Measurements from ENCODE around the gene JPH3.

The JPH3 gene

DNA sequence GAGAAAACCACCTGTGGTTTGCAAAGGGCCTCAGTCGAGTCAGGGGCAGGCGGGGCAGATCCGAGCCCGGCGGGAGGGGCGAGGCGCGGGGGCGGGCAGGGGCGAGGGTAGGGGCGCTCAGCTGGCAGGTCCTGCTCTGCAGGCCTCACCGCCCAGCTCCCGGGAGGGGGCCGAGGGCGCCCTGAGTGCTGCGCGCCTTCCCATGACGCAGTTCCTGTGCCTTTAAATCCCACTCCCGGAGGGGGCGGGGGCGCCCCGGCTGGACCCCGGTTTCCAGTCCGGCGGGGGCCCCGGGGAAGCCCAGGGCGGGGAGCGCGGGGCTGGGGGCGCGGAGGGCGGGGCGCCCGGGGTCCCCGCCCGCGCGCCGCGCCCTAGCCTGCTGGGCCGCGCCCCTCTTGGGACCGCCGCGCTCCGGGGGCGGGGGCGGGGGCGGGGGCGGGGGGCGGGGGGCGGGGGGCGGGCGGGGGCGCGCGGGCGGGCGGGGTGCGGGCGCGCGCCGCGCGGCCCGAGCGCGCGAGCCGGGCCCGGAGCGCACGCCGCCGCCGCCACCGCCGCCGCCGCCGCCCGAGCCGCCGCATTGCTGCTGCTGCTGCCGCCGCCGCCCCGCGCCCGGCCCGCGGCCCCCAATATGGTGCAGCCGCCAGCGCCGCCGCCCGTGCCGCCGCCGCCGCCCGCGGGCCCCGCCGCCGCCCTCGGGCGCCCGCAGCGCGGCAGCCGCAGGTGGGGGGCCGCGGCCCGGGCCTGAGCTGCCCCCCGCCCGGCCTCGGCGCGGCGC is at the start of gene JPH3:
JPH3 (plus strand) TSS at position 508 of the 775 bp plus-strand sequence. CDS start 639 bp downstream, outside the sequence.
- DNase-seq (ENCODE audit: low read depth) = no peak

DNA sequence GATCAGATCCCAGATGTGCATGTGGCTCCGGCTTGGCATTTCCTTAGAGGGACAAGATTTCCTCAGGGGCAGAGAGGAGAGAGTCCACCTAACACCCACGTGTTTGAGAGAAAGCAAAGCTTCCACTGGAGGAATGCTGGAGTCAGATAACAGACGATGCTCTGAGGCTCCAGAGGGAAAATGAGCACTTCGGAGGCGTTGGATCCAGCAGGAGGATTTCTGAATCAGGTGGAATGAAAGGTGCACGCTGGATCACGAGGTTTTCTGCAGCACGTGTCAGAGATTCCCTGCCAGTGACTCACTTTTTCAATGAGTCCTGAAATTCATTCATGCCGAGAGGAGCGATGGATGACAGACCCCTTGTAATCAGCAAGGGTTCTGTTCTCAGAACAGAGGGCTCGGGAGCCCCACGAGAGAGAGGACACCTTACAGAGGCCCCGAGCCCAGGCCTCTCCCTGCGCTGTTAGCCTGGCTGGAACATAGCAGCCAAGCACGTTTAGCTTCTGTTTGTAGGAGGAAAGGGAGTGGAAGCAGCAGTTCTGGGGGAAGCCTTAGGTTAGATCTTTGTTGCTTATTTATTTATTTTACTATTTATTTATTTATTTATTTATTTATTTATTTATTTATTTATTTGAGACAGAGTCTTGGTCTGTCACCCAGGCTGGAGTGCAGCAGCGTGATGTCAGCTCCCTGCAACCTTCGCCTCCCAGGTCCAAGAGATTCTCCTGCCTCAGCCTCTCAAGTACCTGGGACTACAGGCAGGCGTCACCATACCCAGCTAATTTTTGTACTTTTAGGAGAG is 49.3 kb upstream of the JPH3 start:
- no peak for DNase-seq (ENCODE audit: low read depth)

DNA sequence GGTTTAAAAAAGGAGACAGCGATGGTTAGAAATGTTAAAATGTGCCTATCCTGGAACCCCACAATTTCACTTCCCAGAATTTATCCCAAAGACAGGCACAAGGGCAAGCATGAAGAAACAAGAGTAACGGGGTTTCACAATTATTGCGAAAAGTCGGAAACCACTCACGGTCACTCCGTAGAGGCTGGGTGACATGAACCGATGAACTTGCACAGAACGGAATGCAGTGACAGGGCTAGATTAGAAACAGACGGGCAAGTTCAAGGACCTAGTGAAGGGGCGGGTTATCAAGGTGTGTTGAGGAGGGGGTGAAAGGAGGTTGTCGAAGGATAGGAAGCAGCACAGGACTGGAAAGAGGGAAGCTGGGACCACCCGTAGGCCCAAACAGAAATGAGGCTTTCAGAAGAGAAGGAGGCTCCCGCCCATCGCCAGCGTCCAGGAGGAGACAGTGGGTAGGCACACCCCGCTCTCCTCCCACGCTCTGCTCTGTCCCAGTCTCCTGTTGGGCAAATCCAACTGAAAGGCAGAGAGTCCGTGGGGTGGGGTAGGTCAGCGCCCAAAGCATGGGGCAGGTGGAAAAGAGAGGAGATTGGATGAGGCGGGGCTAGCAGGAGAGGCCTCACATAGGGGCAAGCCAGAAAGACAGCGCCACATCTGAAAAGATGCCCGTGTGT is 47.4 kb upstream of the JPH3 start:
- no peak for DNase-seq (ENCODE audit: low read depth)

DNA sequence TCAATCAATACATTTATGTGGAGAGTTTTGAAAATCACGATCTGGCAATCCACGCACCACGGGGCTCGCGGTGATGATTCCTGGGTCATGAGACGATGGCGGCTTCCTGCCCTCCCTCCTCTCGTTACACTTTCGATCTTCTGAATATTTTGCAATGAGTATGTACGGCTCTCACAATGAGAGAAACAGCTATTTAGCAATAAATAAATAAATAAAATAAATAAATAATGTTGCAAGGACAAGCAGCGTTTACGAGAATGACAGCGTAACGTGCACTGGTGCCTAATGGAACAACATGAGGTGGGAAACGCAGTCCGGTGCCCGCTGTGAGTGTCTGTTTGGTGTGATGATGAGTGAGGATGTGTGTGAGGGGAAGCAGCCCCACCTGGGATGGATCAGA is 46.7 kb upstream of the JPH3 start:
- no peak for DNase-seq (ENCODE audit: low read depth)

- DNase-seq (ENCODE audit: low read depth) = no peak
Observed at GRCh38 chr16:87556941-87557459, 45.3 kb upstream of the JPH3 start.

GRCh38 chr16:87558682-87559081 is 43.6 kb upstream of the JPH3 start:
- no peak for DNase-seq (ENCODE audit: low read depth)

DNA sequence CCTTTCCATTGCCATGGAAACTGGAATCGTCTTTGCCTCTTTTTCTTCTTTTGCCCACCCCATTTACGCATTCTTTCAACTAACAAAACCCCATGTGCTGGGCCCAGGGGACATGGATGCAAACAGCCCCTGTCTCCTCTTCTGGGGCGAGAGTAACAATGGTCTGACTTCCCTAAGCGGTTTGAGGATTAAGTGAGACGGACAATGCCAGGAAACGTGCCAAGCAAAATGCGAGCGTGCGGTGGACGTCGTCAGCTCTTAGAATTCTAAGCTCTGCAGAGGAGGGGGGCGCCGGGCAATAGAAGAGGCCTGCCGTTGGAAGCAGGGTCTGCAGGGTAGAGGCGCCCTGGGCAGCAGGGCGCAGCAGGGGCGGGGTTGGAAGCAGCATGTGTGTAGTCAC is 42.4 kb upstream of the JPH3 start:
- DNase-seq (ENCODE audit: low read depth) = no peak

DNA sequence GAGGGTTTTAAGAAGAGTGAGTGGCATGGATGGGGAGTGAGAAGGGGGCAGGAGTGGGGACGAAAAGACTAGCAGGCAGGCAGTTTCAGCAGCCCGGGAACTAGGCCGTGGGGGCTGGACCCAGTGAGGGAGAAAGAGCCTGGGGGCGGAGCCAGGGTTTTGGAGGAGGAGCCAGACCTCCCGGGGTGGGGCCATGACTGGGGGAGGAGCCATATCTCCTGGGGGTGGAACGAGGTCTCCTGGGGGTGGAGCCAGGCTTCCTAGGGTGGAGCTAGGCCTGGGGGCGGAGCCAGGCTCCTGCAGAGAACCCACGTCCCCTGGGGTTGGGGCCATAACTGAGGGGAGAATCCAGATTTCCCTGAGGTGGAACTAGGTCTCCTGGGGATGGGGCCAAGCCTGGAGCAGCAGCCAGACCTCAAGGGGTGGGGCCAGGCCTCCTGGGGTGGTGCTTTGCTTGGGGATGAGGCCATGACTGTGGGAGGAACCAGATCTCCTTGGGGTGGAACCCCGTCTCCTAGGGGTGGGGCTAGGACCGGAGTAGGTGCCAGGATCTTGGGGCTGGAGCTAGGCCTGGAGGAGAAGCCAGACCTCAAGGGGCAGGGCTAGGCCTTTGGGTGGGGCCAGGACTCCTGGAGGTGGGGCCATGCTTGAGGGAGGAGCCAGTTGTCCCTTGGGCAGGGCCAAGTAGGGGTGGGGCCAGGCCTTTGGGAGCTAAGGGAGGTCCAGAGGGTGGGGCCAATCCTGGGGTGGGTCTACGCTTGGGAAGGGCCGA is 41.7 kb upstream of the JPH3 start:
- DNase-seq (ENCODE audit: low read depth) = no peak

DNA sequence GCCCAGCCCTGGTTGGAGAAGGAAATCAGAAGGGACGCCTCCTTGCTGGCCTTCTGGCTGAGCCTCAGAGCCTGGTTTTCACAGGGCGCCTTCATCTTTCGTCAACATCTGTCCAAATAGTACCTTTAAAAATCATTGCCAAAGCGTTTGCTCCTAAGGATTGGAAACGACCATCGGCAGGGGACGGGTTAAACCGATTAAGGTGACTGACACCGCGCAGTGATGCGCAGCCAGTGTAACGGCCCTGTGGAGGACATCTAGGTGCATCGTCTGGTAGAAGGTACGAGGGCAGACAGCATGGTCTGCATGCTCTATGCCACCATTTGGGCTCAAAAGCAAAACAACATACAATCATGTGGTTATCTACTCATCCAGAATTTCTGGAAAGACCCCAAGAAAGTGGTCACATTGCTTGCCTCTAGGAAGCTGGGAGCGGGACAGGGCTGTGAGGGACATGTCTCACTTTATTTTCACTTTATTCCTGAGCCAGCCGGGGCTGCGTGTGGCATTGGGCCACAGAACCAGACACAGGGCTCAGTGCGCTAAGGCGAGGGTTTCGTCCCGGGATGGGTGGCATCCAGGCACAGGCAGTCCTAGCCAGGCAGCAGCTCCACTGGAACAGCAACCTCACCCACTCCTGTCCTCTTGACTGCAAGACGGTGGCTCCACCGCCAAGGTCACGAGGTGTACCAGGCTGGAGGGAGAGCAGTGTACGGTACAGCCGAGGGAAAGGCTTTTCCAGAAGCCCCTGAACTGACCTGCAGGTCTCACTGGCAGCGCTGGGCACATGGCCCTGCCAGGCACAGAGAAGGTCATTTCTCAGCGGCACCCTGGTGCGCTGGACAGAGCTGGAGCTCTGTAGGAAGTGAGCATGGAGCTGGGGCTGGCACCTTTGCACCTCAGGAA is 40.9 kb upstream of the JPH3 start:
- DNase-seq (ENCODE audit: low read depth) = no peak

- no peak for DNase-seq (ENCODE audit: low read depth)
Observed at GRCh38 chr16:87562201-87562600, 40.1 kb upstream of the JPH3 start.

GRCh38 chr16:87563022-87563421 is 39.3 kb upstream of the JPH3 start:
- no peak for DNase-seq (ENCODE audit: low read depth)

- DNase-seq (ENCODE audit: low read depth) = no peak
Observed at GRCh38 chr16:87563714-87564523, 38.4 kb upstream of the JPH3 start.

DNA sequence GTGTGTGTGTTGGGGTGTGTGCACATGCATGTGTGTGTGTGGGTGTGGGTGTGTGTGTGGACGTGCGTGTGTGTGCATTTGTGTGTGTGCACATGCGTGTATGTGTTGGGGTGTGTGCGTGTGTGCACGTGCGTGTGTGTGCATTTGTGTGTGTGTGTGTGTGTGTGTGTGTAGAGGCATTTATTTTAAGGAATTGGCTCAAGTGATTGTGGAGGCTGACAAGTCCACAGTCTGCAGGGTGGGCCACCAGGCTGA is 37.9 kb upstream of the JPH3 start:
- DNase-seq (ENCODE audit: low read depth) = no peak

DNA sequence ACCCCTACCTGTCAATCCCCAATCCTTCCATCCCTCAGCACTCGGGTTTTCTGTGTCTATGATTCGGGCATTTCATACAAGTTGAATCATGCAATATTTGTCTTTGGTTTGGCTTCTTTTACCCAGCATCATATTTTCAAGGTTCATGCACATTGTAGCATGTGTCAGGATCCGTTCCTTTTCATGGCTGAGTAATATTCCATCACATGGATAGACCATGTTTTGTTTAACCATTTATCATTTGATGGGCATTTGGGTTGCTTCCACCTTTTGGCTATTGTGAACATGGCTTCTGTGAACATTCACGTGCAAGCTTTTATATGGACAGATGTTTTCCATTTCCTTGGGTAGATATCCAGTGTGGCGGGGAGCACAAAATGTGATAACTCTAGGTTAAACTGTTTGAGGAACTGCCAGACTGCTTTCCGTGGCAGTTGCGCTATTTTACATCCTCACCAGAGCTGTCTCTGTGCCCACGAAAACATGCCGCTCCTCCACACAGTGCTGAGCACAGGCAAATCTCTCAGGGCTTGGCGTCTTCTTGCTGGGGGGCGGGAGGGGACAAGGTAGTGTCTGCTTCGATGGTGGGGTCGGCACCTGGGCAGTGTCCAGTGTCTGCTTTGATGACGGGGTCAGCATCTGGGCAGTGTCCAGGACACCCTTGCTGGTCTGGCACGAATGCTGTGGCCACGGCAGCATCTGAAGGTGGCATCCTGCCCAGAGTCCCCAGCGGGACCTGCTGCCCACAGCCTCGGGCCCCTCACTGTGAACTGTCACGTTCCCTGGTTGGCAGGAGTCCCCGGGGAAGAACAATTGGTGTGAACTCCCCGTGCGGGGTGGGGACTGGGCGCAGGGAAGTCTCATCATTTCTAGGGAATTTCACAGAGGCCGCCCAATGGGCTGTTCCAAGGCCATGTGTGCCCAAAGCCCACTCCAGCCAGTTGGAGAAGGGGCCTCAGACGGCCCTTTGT is 32.4 kb upstream of the JPH3 start:
- no peak for DNase-seq (ENCODE audit: low read depth)

GRCh38 chr16:87570572-87570937 is 31.8 kb upstream of the JPH3 start:
- DNase-seq (ENCODE audit: low read depth) = no peak

GRCh38 chr16:87570938-87571867 is 31.1 kb upstream of the JPH3 start:
- DNase-seq (ENCODE audit: low read depth) = no peak

DNA sequence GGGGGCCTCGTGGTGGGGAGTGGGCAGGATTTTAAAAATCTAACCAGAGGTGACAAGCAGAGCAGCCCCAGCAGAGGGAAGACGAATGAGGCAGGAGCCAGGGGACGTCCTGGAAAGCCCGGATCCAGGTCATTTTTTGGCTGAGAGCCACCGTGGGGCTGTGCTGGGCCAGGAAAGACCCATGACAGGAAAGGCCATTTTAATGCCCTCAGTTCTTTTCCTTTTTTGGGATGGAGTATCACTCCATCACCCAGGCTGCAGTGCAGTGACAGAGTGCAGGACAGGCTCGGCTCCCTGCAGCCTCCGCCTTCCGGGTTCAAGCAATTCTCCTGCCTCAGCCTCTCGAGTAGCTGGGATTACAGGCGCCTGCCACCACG is 30.5 kb upstream of the JPH3 start:
- no peak for DNase-seq (ENCODE audit: low read depth)

- DNase-seq (ENCODE audit: low read depth) = no peak
Observed at GRCh38 chr16:87572959-87573358, 29.3 kb upstream of the JPH3 start.
